Kidney (tissue), 14 donors: ENCODE measurements around the gene LDLRAP1. TPM values are rescaled to one million over a fixed set of nuclear protein-coding genes. Genes with fewer than 3 reads are reported as not detected.

Experiments used
- DNase-seq, 5 donors: peaks; one replicate each; pipeline ENCODE4 v3.0.0-alpha.2; 2013 to 2020
- FAIRE-seq: peaks from 2 replicates; lab custom pipeline; 2012; peaks lifted over from hg19 to GRCh38; lab: Jason Lieb, UNC
- H3K27ac ChIP-seq, 2 donors: one replicate each; pipeline ENCODE4 v1.7.0; 2013; ENCODE audit warnings: low read depth in 2 of 2, low read length in 2 of 2, inconsistent platforms in 1 of 2
- H3K27me3 ChIP-seq: one replicate; pipeline ENCODE4 v1.7.1; 2013; ENCODE audit warnings: low read length, inconsistent platforms; ENCODE audit not compliant: control insufficient read depth, insufficient read depth
- H3K36me3 ChIP-seq, 3 donors: one replicate each; pipeline versions ENCODE4 v1.7.0 to v1.7.1; 2013; ENCODE audit warnings: low read length in 3 of 3, control low read depth in 1 of 3, inconsistent platforms in 1 of 3; ENCODE audit not compliant: insufficient read depth in 3 of 3, control insufficient read depth in 2 of 3
- H3K4me1 ChIP-seq, 3 donors: one replicate each; pipeline versions ENCODE4 v1.7.0 to v1.7.1; 2013; ENCODE audit warnings: low read length in 3 of 3, inconsistent platforms in 1 of 3, low read depth in 1 of 3; ENCODE audit not compliant: control insufficient read depth in 2 of 3, insufficient read depth in 2 of 3
- H3K4me3 ChIP-seq, 3 donors: one replicate each; pipeline versions ENCODE4 v1.7.0 to v1.8.1; 2013; ENCODE audit warnings: low read length in 3 of 3, control low read depth in 1 of 3, inconsistent platforms in 1 of 3
- H3K9ac ChIP-seq, 3 donors: one replicate each; pipeline versions ENCODE4 v1.7.0 to v1.7.1; 2013; ENCODE audit warnings: low read length in 3 of 3, control low read depth in 1 of 3, inconsistent platforms in 1 of 3
- H3K9me3 ChIP-seq, 3 donors: one replicate each; pipeline versions ENCODE4 v1.7.0 to v1.7.1; 2013; ENCODE audit warnings: low read length in 3 of 3, control low read depth in 1 of 3, inconsistent platforms in 1 of 3; ENCODE audit not compliant: control insufficient read depth in 2 of 3, insufficient read depth in 1 of 3
- CTCF ChIP-seq: IDR thresholded peaks from 3 replicates; pipeline ENCODE4 v1.5.1; 2012; ENCODE audit warnings: mild to moderate bottlenecking, moderate library complexity, borderline replicate concordance; ENCODE audit not compliant: insufficient read depth; ENCODE audit errors: extremely low read depth
- intact Hi-C: fragments of 100-400 bp; cut with DNase I; formaldehyde crosslinking; loops from one replicate; pipeline ENCODE4 v1.11.1; 2022
- polyA plus RNA-seq: library from polyadenylated mRNA; stranded (reverse); fragments of 350-450 nt; fragmentation: Illumina TruSeq; extraction: RNeasy Lipid Tissue Mini Kit (QIAGEN cat#74804); gene quantifications from one replicate; pipeline ENCODE4 v1.2.3, GENCODE V29; 2014; ENCODE audit warnings: low read depth, low replicate concordance; ENCODE audit not compliant: insufficient read depth
- total RNA-seq: library from RNA; stranded (reverse); fragmentation: NEBNext Ultra II Directional; extraction: Animal tissue kit (Norgen Biotek cat#: 25700); gene quantifications from one replicate; pipeline ENCODE4 v1.2.1, GENCODE V29; 2021
- donor health status: control.
- donor health status: control.
- donor health status: control.
- donor health status: control.
- donor health status: control.
- donor health status: DM: yes; HTN: yes; CAD: no.
- donor health status: Normal renal cell carcinoma (clear cell type).

Gene LDLRAP1
- total and polyA plus RNA-seq, 2 donors from 2014 or later, result 14.4 to 26.2 TPM

- H3K36me3 ChIP-seq, result no peaks in the 10 kb centered on the region
- FAIRE-seq (no peak), DNase-seq (no peak)
- intact Hi-C loops, result no loop called here
- no peak for TF ChIP-seq CTCF
- H3K9me3 ChIP-seq, result no peaks in the 10 kb centered on the region
- H3K4me1 ChIP-seq, result no peaks in the 10 kb centered on the region
- H3K4me3 ChIP-seq, result no peak overlapping the region
- no peaks in the 10 kb centered on the region for H3K27me3 ChIP-seq
- no peak overlapping the region for H3K9ac ChIP-seq
- H3K27ac ChIP-seq, result no peak overlapping the region
These were observed 6.1 kb upstream of the LDLRAP1 start for GRCh38 chr1:25537153-25537831.

- Histone ChIP-seq H3K4me3 (no peak overlapping the region), H3K9me3 (no peaks in the 10 kb centered on the region), H3K4me1 (no peaks in the 10 kb centered on the region), H3K36me3 (no peaks in the 10 kb centered on the region), H3K27ac (no peak overlapping the region), H3K9ac (no peak overlapping the region), H3K27me3 (no peaks in the 10 kb centered on the region)
- intact Hi-C loops, result no loop called here
- TF ChIP-seq CTCF, result no peak
- DNase-seq, result no peak
- no peak for FAIRE-seq
These were observed 5.1 kb upstream of the LDLRAP1 start for GRCh38 chr1:25538191-25538767.

GRCh38 chr1:25540750-25541342 lies 2.6 kb upstream of the LDLRAP1 start:
- H3K9me3 ChIP-seq, result no peaks in the 10 kb centered on the region
- H3K4me3 ChIP-seq, result no peak overlapping the region
- intact Hi-C loops, result no loop called here
- no peak for TF ChIP-seq CTCF
- H3K4me1 ChIP-seq, result peaks cover 0 to 12% (median 0%) of the 10 kb centered on the region in 3 donors
- FAIRE-seq (no peak), DNase-seq (no peak)
- no peak overlapping the region for H3K27ac ChIP-seq
- no peak overlapping the region for H3K9ac ChIP-seq
- no peaks in the 10 kb centered on the region for H3K36me3 ChIP-seq
- H3K27me3 ChIP-seq, result no peaks in the 10 kb centered on the region
